Type B pancreatic cell (in vitro differentiated cells): Measurements from ENCODE around the gene POMGNT2. TPM values are rescaled to one million over a fixed set of nuclear protein-coding genes. Genes with fewer than 3 reads are reported as not detected.
A peak's percentile ranks its signal among the peaks of the same experiment; 100 is the strongest.

ENCODE experiments used
- DNase-seq: peaks from one replicate; pipeline ENCODE4 v3.0.0; 2021; ENCODE audit warnings: mixed read lengths; ENCODE audit not compliant: unreplicated experiment; ENCODE audit errors: extremely low spot score
- H3K27ac Mint-ChIP-seq: 2 replicates; pipeline ENCODE4 v1.8.0; 2021; ENCODE audit warnings: mild to moderate bottlenecking, mixed read lengths
- H3K27me3 Mint-ChIP-seq: 2 replicates; pipeline ENCODE4 v1.8.0; 2021; ENCODE audit warnings: mixed read lengths
- H3K36me3 Mint-ChIP-seq: 2 replicates; pipeline ENCODE4 v1.8.0; 2021; ENCODE audit warnings: mixed read lengths
- H3K4me1 Mint-ChIP-seq: one replicate; pipeline ENCODE4 v1.8.0; 2021; ENCODE audit warnings: mixed read lengths; ENCODE audit not compliant: unreplicated experiment
- H3K4me3 Mint-ChIP-seq: 2 replicates; pipeline ENCODE4 v1.8.0; 2021; ENCODE audit warnings: mild to moderate bottlenecking, mixed read lengths
- H3K9me3 Mint-ChIP-seq: 2 replicates; pipeline ENCODE4 v1.8.0; 2021; ENCODE audit warnings: mixed read lengths
- CTCF ChIP-seq: fragments of 200-600 bp; sonication (generic); conservative IDR thresholded peaks from 2 replicates; pipeline ENCODE4 v1.5.0; 2021; ENCODE audit warnings: antibody characterized with exemption, mild to moderate bottlenecking
- total RNA-seq: library from RNA; stranded (reverse); gene quantifications from 2 replicates; pipeline ENCODE4 v1.2.1, GENCODE V29; 2021; ENCODE audit warnings: low replicate concordance

The POMGNT2 gene
- total RNA-seq, 1 donor from 2014 or later, result 15.7 TPM

GRCh38 chr3:43036621-43037423, 69.1 kb downstream of the POMGNT2 start:
- no peak overlapping the region for H3K4me3 Mint-ChIP-seq
- H3K4me1 Mint-ChIP-seq, result no peaks in the 10 kb centered on the region
- DNase-seq, result peak; percentile 44
- H3K36me3 Mint-ChIP-seq, result no peaks in the 10 kb centered on the region
- peaks cover 3% of the 10 kb centered on the region for H3K27me3 Mint-ChIP-seq
- no peaks in the 10 kb centered on the region for H3K9me3 Mint-ChIP-seq
- no peak for TF ChIP-seq CTCF
- H3K27ac Mint-ChIP-seq, result no peak overlapping the region

GRCh38 chr3:43035801-43036365, 70.0 kb downstream of the POMGNT2 start:
- Mint-ChIP-seq H3K27ac (no peak overlapping the region), H3K27me3 (peaks cover 3% of the 10 kb centered on the region), H3K36me3 (no peaks in the 10 kb centered on the region), H3K9me3 (no peaks in the 10 kb centered on the region), H3K4me1 (no peaks in the 10 kb centered on the region), H3K4me3 (no peak overlapping the region)
- TF ChIP-seq CTCF, result no peak
- peak; percentile 50 for DNase-seq

- H3K4me3 Mint-ChIP-seq, result no peak overlapping the region
- peaks cover 3% of the 10 kb centered on the region for H3K27me3 Mint-ChIP-seq
- no peaks in the 10 kb centered on the region for H3K9me3 Mint-ChIP-seq
- H3K4me1 Mint-ChIP-seq, result no peaks in the 10 kb centered on the region
- no peak for TF ChIP-seq CTCF
- DNase-seq, result no peak
- H3K27ac Mint-ChIP-seq, result no peak overlapping the region
- H3K36me3 Mint-ChIP-seq, result no peaks in the 10 kb centered on the region
Measured at GRCh38 chr3:43034911-43035310, 71.0 kb downstream of the POMGNT2 start.

GRCh38 chr3:43034200-43034599, 71.7 kb downstream of the POMGNT2 start:
- H3K36me3 Mint-ChIP-seq, result no peaks in the 10 kb centered on the region
- DNase-seq, result no peak
- H3K4me1 Mint-ChIP-seq, result no peaks in the 10 kb centered on the region
- H3K27ac Mint-ChIP-seq, result no peak overlapping the region
- H3K27me3 Mint-ChIP-seq, result peaks cover 3% of the 10 kb centered on the region
- no peaks in the 10 kb centered on the region for H3K9me3 Mint-ChIP-seq
- H3K4me3 Mint-ChIP-seq, result no peak overlapping the region
- TF ChIP-seq CTCF, result no peak

- H3K4me1 Mint-ChIP-seq, result no peaks in the 10 kb centered on the region
- no peak overlapping the region for H3K27ac Mint-ChIP-seq
- no peak overlapping the region for H3K4me3 Mint-ChIP-seq
- peaks cover 3% of the 10 kb centered on the region for H3K27me3 Mint-ChIP-seq
- H3K36me3 Mint-ChIP-seq, result no peaks in the 10 kb centered on the region
- no peak for TF ChIP-seq CTCF
- H3K9me3 Mint-ChIP-seq, result no peaks in the 10 kb centered on the region
- peak; percentile 59 for DNase-seq
Measured at GRCh38 chr3:43032646-43033628, 72.9 kb downstream of the POMGNT2 start.
